AG04449 (cell line): ENCODE results near the gene SLC25A2.

ENCODE experiments used
- CTCF ChIA-PET: fragments of 350-600 bp; formaldehyde crosslinking; extraction: SDS; loops from one replicate; lab custom pipeline; 2021; ENCODE audit warnings: antibody characterized with exemption; lab: Yijun Ruan, JAX
- POLR2A ChIA-PET: fragments of 400-600, 350-600 bp; formaldehyde crosslinking; extraction: SDS; loops from one replicate; lab custom pipeline; 2020; ENCODE audit warnings: antibody characterized with exemption, inconsistent platforms; lab: Yijun Ruan, JAX
- DNase-seq: peaks from one replicate; pipeline ENCODE4 v3.0.0-alpha.2; 2010; ENCODE audit warnings: low read depth, low spot score
- H3K4me3 ChIP-seq: 2 replicates; pipeline ENCODE4 v1.5.1; 2011; ENCODE audit warnings: low read depth, mild to moderate bottlenecking, control low read depth, low read length
- CTCF ChIP-seq: IDR thresholded peaks from one replicate; pipeline ENCODE4 v1.5.1; 2011; ENCODE audit warnings: mild to moderate bottlenecking, moderate library complexity, low read length, control low read depth, inconsistent platforms; ENCODE audit not compliant: insufficient read depth; ENCODE audit errors: missing control alignments

Gene SLC25A2

GRCh38 chr5:141261238-141261546 lies 42.7 kb downstream of the SLC25A2 start:
- POLR2A ChIA-PET: no interaction called here
- DNase-seq: no peak
- no peak overlapping the region for H3K4me3 ChIP-seq
- no peak for TF ChIP-seq CTCF
- CTCF ChIA-PET: interaction anchor here (1.5 kb wide), 1 partner anchor 297 kb away, joined by 3 read pairs; no protein-coding TSS in a partner anchor

- TF ChIP-seq CTCF: no peak
- DNase-seq: no peak
- no peak overlapping the region for H3K4me3 ChIP-seq
- CTCF ChIA-PET: interaction anchor here (1.5 kb wide), 1 partner anchor 298 kb away, joined by 3 read pairs; no protein-coding TSS in a partner anchor
- POLR2A ChIA-PET: no interaction called here
Observed at GRCh38 chr5:141260458-141261237, 43.2 kb downstream of the SLC25A2 start.

- no peak overlapping the region for H3K4me3 ChIP-seq
- CTCF ChIA-PET: interaction anchor here (2.0 kb wide), 1 partner anchor 305 kb away, joined by 4 read pairs; no protein-coding TSS in a partner anchor
- POLR2A ChIA-PET: no interaction called here
- no peak for TF ChIP-seq CTCF
- no peak for DNase-seq
Observed at GRCh38 chr5:141258948-141259347, 44.9 kb downstream of the SLC25A2 start.

- TF ChIP-seq CTCF: no peak
- ChIA-PET POLR2A (no interaction called here), CTCF (interaction anchor here (2.0 kb wide), 1 partner anchor 306 kb away, joined by 4 read pairs; no protein-coding TSS in a partner anchor)
- DNase-seq: no peak
- no peak overlapping the region for H3K4me3 ChIP-seq
Observed at GRCh38 chr5:141258464-141258863, 45.4 kb downstream of the SLC25A2 start.
